ENCODE data around the gene IL17F.

GRCh38 chr6:52190409-52190808 is 53.9 kb downstream of the IL17F start:
- no peak for TF ChIP-seq SUZ12 (IDR thresholded peaks at IDR 0.05; ENCODE audit: extremely low read depth, insufficient read depth, insufficient read length)
- TF ChIP-seq YY1 (IDR thresholded peaks at IDR 0.05; ENCODE audit: insufficient read depth, insufficient read length) = no peak
- TF ChIP-seq ZNF274 (IDR thresholded peaks at IDR 0.05; ENCODE audit: low read depth, low read length) = no peak

Data from NT2/D1 (cell line).